ENCODE data around the gene PRPF18.

PRPF18 gene

GRCh38 chr10:13651969-13652720 lies 65.4 kb downstream of the PRPF18 start:
- no peak overlapping the region for H3K4me2 ChIP-seq (ENCODE audit: insufficient read depth, low read length)
- H3K79me2 ChIP-seq (ENCODE audit: insufficient read depth, low read length): no peaks in the 10 kb centered on the region
- no peaks in the 10 kb centered on the region for H3K9me3 ChIP-seq (ENCODE audit: insufficient read depth, low read length, severe bottlenecking)
- ATAC-seq (ENCODE audit: insufficient read depth, low read depth): no peak
- no peak overlapping the region for H3K9ac ChIP-seq (ENCODE audit: low read depth, low read length)
- H3K27ac ChIP-seq (ENCODE audit: low read length): peak overlapping the region; percentile 28; the same call in 1 of the 2 replicates
- TF ChIP-seq EZH2 (IDR thresholded peaks at IDR 0.05; ENCODE audit: borderline replicate concordance, low read depth, low read length, severe bottlenecking): no peak
- TF ChIP-seq, protein P1, sequence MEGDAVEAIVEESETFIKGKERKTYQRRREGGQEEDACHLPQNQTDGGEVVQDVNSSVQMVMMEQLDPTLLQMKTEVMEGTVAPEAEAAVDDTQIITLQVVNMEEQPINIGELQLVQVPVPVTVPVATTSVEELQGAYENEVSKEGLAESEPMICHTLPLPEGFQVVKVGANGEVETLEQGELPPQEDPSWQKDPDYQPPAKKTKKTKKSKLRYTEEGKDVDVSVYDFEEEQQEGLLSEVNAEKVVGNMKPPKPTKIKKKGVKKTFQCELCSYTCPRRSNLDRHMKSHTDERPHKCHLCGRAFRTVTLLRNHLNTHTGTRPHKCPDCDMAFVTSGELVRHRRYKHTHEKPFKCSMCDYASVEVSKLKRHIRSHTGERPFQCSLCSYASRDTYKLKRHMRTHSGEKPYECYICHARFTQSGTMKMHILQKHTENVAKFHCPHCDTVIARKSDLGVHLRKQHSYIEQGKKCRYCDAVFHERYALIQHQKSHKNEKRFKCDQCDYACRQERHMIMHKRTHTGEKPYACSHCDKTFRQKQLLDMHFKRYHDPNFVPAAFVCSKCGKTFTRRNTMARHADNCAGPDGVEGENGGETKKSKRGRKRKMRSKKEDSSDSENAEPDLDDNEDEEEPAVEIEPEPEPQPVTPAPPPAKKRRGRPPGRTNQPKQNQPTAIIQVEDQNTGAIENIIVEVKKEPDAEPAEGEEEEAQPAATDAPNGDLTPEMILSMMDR (IDR thresholded peaks at IDR 0.05; ENCODE audit: borderline replicate concordance, extremely low read depth, low read length, poor library complexity, severe bottlenecking): no peak
- DNase-seq: no peak
- H3K27me3 ChIP-seq (ENCODE audit: insufficient read depth, low read length, poor library complexity): no peaks in the 10 kb centered on the region
- H3K4me1 ChIP-seq (ENCODE audit: insufficient read depth, low read length): peaks cover 5% of the 10 kb centered on the region; the same call in 1 of the 2 replicates
- no peak overlapping the region for H3K4me3 ChIP-seq (ENCODE audit: low read depth in 1 of 2, low read length in 2 of 2)
- peaks cover 95% of the 10 kb centered on the region for H3K36me3 ChIP-seq (ENCODE audit: insufficient read depth, low read length)
- no peak overlapping the region for H2AFZ ChIP-seq (ENCODE audit: low read depth, low read length)
- peaks cover 4% of the 10 kb centered on the region; the same call in 1 of the 2 replicates for H4K20me1 ChIP-seq (ENCODE audit: insufficient read depth, low read length)

GRCh38 chr10:13652860-13653259 lies 66.1 kb downstream of the PRPF18 start:
- peaks cover 4% of the 10 kb centered on the region; the same call in 1 of the 2 replicates for H4K20me1 ChIP-seq (ENCODE audit: insufficient read depth, low read length)
- H3K9ac ChIP-seq (ENCODE audit: low read depth, low read length): no peak overlapping the region
- no peak overlapping the region for H3K4me2 ChIP-seq (ENCODE audit: insufficient read depth, low read length)
- DNase-seq (no peak), ATAC-seq (ENCODE audit: insufficient read depth, low read depth) (no peak)
- peaks cover 96% of the 10 kb centered on the region for H3K36me3 ChIP-seq (ENCODE audit: insufficient read depth, low read length)
- H3K9me3 ChIP-seq (ENCODE audit: insufficient read depth, low read length, severe bottlenecking): no peaks in the 10 kb centered on the region
- no peaks in the 10 kb centered on the region for H3K79me2 ChIP-seq (ENCODE audit: insufficient read depth, low read length)
- no peak overlapping the region for H3K4me3 ChIP-seq (ENCODE audit: low read depth in 1 of 2, low read length in 2 of 2)
- no peaks in the 10 kb centered on the region for H3K27me3 ChIP-seq (ENCODE audit: insufficient read depth, low read length, poor library complexity)
- peaks cover 5% of the 10 kb centered on the region; the same call in 1 of the 2 replicates for H3K4me1 ChIP-seq (ENCODE audit: insufficient read depth, low read length)
- TF ChIP-seq EZH2 (IDR thresholded peaks at IDR 0.05; ENCODE audit: borderline replicate concordance, low read depth, low read length, severe bottlenecking): no peak
- TF ChIP-seq, protein P1 (IDR thresholded peaks at IDR 0.05; ENCODE audit: borderline replicate concordance, extremely low read depth, low read length, poor library complexity, severe bottlenecking): no peak
- no peak overlapping the region for H2AFZ ChIP-seq (ENCODE audit: low read depth, low read length)
- H3K27ac ChIP-seq (ENCODE audit: low read length): no peak overlapping the region

GRCh38 chr10:13654118-13654830 lies 67.5 kb downstream of the PRPF18 start:
- ATAC-seq (ENCODE audit: insufficient read depth, low read depth): no peak

More at GRCh38 chr10:13654118-13654830, 67.5 kb downstream of the PRPF18 start:
- DNase-seq: no peak
- no peaks in the 10 kb centered on the region for H3K27me3 ChIP-seq (ENCODE audit: insufficient read depth, low read length, poor library complexity)
- peaks cover 94% of the 10 kb centered on the region for H3K36me3 ChIP-seq (ENCODE audit: insufficient read depth, low read length)
- H3K79me2 ChIP-seq (ENCODE audit: insufficient read depth, low read length): no peaks in the 10 kb centered on the region
- H3K4me1 ChIP-seq (ENCODE audit: insufficient read depth, low read length): peaks cover 5% of the 10 kb centered on the region; the same call in 1 of the 2 replicates
- H3K27ac ChIP-seq (ENCODE audit: low read length): no peak overlapping the region
- H2AFZ ChIP-seq (ENCODE audit: low read depth, low read length): no peak overlapping the region
- TF ChIP-seq, protein P1 (IDR thresholded peaks at IDR 0.05; ENCODE audit: borderline replicate concordance, extremely low read depth, low read length, poor library complexity, severe bottlenecking): no peak
- no peak for TF ChIP-seq EZH2 (IDR thresholded peaks at IDR 0.05; ENCODE audit: borderline replicate concordance, low read depth, low read length, severe bottlenecking)
- no peaks in the 10 kb centered on the region for H3K9me3 ChIP-seq (ENCODE audit: insufficient read depth, low read length, severe bottlenecking)
- H3K4me3 ChIP-seq (ENCODE audit: low read depth in 1 of 2, low read length in 2 of 2): no peak overlapping the region
- peaks cover 4% of the 10 kb centered on the region; the same call in 1 of the 2 replicates for H4K20me1 ChIP-seq (ENCODE audit: insufficient read depth, low read length)
- no peak overlapping the region for H3K9ac ChIP-seq (ENCODE audit: low read depth, low read length)
- no peak overlapping the region for H3K4me2 ChIP-seq (ENCODE audit: insufficient read depth, low read length)

Measured in DND-41 (cell line).